ENCODE results near the gene EXOC4.
"Not testable (repeated sequence)": the region's sequence is repeated elsewhere in the genome, so short reads cannot be mapped to it uniquely, and the experiment has no call there.

EXOC4 gene

GRCh38 chr7:133309333-133309732, 56.5 kb downstream of the EXOC4 start:
- no peak for DNase-seq (ENCODE audit: low read depth)
- TF ChIP-seq CTCF (IDR thresholded peaks at IDR 0.05; ENCODE audit: low read length, missing control alignments), result no peak
- H3K4me3 ChIP-seq (replicated peaks; ENCODE audit: low read depth, low read length), result no peak overlapping the region

- peak; percentile 60 for DNase-seq (ENCODE audit: low read depth)
- no peak for TF ChIP-seq CTCF (IDR thresholded peaks at IDR 0.05; ENCODE audit: low read length, missing control alignments)
- H3K4me3 ChIP-seq (replicated peaks; ENCODE audit: low read depth, low read length), result no peak overlapping the region
Measured at GRCh38 chr7:133310232-133310862, 57.5 kb downstream of the EXOC4 start.

- H3K4me3 ChIP-seq (replicated peaks; ENCODE audit: low read depth, low read length), result no peak overlapping the region
- DNase-seq (ENCODE audit: low read depth), result no peak
- TF ChIP-seq CTCF (IDR thresholded peaks at IDR 0.05; ENCODE audit: low read length, missing control alignments), result no peak
Measured at GRCh38 chr7:133313575-133313974, 60.7 kb downstream of the EXOC4 start.

- no peak for TF ChIP-seq CTCF (IDR thresholded peaks at IDR 0.05; ENCODE audit: low read length, missing control alignments)
- no peak for DNase-seq (ENCODE audit: low read depth)
- no peak overlapping the region for H3K4me3 ChIP-seq (replicated peaks; ENCODE audit: low read depth, low read length)
Measured at GRCh38 chr7:133314084-133314483, 61.2 kb downstream of the EXOC4 start.

- peak; percentile 61 for DNase-seq (ENCODE audit: low read depth)
- TF ChIP-seq CTCF (IDR thresholded peaks at IDR 0.05; ENCODE audit: low read length, missing control alignments), result no peak
- no peak overlapping the region for H3K4me3 ChIP-seq (replicated peaks; ENCODE audit: low read depth, low read length)
Measured at GRCh38 chr7:133315332-133316040, 62.6 kb downstream of the EXOC4 start.

- no peak for DNase-seq (ENCODE audit: low read depth)
- no peak overlapping the region for H3K4me3 ChIP-seq (replicated peaks; ENCODE audit: low read depth, low read length)
- no peak for TF ChIP-seq CTCF (IDR thresholded peaks at IDR 0.05; ENCODE audit: low read length, missing control alignments)
Measured at GRCh38 chr7:133319842-133320241, 67.0 kb downstream of the EXOC4 start.

- H3K4me3 ChIP-seq (replicated peaks; ENCODE audit: low read depth, low read length), result no peak overlapping the region
- no peak for DNase-seq (ENCODE audit: low read depth)
- TF ChIP-seq CTCF (IDR thresholded peaks at IDR 0.05; ENCODE audit: low read length, missing control alignments), result no peak
Measured at GRCh38 chr7:133320891-133321290, 68.0 kb downstream of the EXOC4 start.

GRCh38 chr7:133321366-133321765, 68.5 kb downstream of the EXOC4 start:
- H3K4me3 ChIP-seq (replicated peaks; ENCODE audit: low read depth, low read length); DNase-seq (ENCODE audit: low read depth): not testable (repeated sequence)

GRCh38 chr7:133326745-133327144, 73.9 kb downstream of the EXOC4 start:
- not testable (repeated sequence) for H3K4me3 ChIP-seq (replicated peaks; ENCODE audit: low read depth, low read length)

GRCh38 chr7:133328021-133328420, 75.1 kb downstream of the EXOC4 start:
- DNase-seq (ENCODE audit: low read depth), result not testable (repeated sequence)

More at GRCh38 chr7:133326745-133327144, 73.9 kb downstream of the EXOC4 start:
- DNase-seq (ENCODE audit: low read depth), result not testable (repeated sequence)

More at GRCh38 chr7:133328021-133328420, 75.1 kb downstream of the EXOC4 start:
- not testable (repeated sequence) for H3K4me3 ChIP-seq (replicated peaks; ENCODE audit: low read depth, low read length)
